Left ventricle myocardium inferior (tissue), 1 donor: ENCODE measurements around the gene GPRC5C. TPM values are rescaled to one million over a fixed set of nuclear protein-coding genes. Genes with fewer than 3 reads are reported as not detected.

ENCODE experiments used
- DNase-seq: peaks from one replicate; pipeline ENCODE4 v3.0.0-alpha.2; 2020
- H3K27ac ChIP-seq: fragments of 200-600 bp; replicated peaks from 2 replicates; pipeline ENCODE4 v1.8.0; 2021
- H3K27me3 ChIP-seq: fragments of 200-600 bp; 2 replicates; pipeline ENCODE4 v1.8.0; 2021; ENCODE audit warnings: low read depth
- H3K36me3 ChIP-seq: fragments of 200-600 bp; 2 replicates; pipeline ENCODE4 v1.8.0; 2021
- H3K4me1 ChIP-seq: fragments of 200-600 bp; 2 replicates; pipeline ENCODE4 v1.8.0; 2021
- H3K4me3 ChIP-seq: fragments of 200-600 bp; 2 replicates; pipeline ENCODE4 v1.8.0; 2021; ENCODE audit warnings: mild to moderate bottlenecking, moderate library complexity
- H3K9me3 ChIP-seq: fragments of 200-600 bp; replicated peaks from 2 replicates; pipeline ENCODE4 v1.8.0; 2021
- intact Hi-C: fragments of 100-400 bp; cut with micrococcal nuclease; formaldehyde crosslinking; loops from one replicate; pipeline ENCODE4 v1.11.0; 2022
- total RNA-seq: library from RNA; stranded (reverse); fragmentation: NEBNext Ultra II Directional; extraction: Animal tissue kit (Norgen Biotek cat#: 25700); gene quantifications from one replicate; pipeline ENCODE4 v1.2.1, GENCODE V29; 2021
- TF ChIP-seq, protein P1 (sequence below): fragments of 200-600 bp; IDR thresholded peaks from 2 replicates; pipeline ENCODE4 v1.8.0; 2021; ENCODE audit warnings: antibody characterized with exemption, mild to moderate bottlenecking, borderline replicate concordance
- donor health status: DM: no; HTN: yes; CAD: no; lungs with severe emphysema.

Gene GPRC5C
- total RNA-seq, 1 donor from 2014 or later: 32.0 TPM

DNA sequence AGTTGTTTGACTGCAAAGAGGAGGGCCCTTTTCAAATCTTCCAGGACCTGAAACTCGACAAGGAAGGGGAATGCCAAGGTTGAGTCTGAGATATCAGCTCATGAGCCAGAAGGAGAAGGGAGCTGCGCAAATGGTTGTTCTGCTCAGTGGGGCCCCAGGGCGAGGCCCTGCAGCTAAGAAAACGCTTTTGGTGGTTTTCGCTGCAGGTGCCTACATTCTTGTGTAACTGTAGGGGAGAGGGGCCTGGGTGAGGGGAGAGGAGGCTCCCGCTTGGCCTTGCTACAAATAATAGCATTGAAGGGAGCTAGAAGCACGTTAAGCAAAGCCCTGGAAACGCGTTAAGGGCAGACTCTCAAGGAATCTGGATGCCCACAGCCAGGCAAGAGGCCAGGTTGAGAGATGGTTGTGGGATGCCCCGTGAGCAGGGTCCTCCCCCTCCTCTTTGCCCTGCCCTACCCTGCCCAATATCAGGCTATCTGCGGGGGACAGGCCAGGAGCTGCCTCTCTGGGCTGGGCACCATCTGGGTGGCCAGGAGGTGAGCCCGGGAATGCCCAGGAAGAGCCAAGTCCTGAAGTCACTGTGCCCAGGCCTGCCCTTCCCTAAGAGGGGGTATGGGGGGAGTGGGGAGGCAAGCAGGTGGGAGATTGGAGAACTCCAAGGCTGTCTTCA lies 42.7 kb upstream of the GPRC5C start:
- Histone ChIP-seq H3K4me1 (peaks cover 21% of the 10 kb centered on the region), H3K36me3 (no peaks in the 10 kb centered on the region), H3K27me3 (no peaks in the 10 kb centered on the region), H3K4me3 (no peak overlapping the region), H3K9me3 (no peaks in the 10 kb centered on the region), H3K27ac (no peak overlapping the region)
- TF ChIP-seq, protein P1, sequence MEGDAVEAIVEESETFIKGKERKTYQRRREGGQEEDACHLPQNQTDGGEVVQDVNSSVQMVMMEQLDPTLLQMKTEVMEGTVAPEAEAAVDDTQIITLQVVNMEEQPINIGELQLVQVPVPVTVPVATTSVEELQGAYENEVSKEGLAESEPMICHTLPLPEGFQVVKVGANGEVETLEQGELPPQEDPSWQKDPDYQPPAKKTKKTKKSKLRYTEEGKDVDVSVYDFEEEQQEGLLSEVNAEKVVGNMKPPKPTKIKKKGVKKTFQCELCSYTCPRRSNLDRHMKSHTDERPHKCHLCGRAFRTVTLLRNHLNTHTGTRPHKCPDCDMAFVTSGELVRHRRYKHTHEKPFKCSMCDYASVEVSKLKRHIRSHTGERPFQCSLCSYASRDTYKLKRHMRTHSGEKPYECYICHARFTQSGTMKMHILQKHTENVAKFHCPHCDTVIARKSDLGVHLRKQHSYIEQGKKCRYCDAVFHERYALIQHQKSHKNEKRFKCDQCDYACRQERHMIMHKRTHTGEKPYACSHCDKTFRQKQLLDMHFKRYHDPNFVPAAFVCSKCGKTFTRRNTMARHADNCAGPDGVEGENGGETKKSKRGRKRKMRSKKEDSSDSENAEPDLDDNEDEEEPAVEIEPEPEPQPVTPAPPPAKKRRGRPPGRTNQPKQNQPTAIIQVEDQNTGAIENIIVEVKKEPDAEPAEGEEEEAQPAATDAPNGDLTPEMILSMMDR: no peak
- intact Hi-C loops: no loop called here
- no peak for DNase-seq

DNA sequence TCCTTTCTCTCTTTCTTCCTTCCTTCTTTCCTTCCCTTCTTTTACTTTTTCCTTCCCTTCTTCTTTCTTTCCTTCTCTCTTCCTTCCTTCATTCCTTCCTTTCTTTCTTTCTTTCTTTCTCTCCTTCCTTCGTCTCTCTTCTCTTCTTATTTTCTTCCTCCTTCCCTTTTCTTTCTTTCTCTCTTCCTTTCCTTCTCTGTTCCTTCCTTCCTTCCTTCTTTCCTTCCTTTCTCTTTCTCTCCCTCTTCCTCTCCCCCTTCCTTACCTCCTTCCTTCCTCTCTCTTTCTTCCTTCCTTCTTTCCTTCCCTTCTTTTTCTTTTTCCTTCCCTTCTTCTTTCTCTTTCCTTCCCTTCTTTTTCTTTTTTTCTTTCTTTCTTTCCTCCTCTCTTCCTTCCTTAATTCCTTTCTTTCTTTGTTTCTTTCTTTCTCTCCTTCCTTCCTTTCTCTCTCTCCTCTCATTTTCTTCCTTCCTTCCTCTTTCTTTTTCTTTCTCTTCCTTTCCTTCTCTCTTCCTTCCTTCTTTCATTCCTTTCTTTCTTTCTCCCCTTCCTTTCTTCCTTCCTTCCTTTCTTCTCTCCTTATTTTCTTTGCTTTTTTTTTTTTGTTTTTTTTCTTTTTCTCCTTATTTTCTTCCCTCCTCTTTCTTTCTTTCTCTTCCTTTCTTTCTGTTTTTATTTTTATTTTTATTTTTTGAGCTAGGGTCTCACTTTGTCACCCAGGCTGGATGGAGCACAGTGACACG lies 41.8 kb upstream of the GPRC5C start:
- intact Hi-C loops: no loop called here
- H3K27ac ChIP-seq: no peak overlapping the region
- peaks cover 24% of the 10 kb centered on the region for H3K4me1 ChIP-seq

GRCh38 chr17:74390680-74391653 lies 40.9 kb upstream of the GPRC5C start:
- H3K27me3 ChIP-seq: no peaks in the 10 kb centered on the region
- intact Hi-C loops: no loop called here
- H3K36me3 ChIP-seq: no peaks in the 10 kb centered on the region
- no peak for DNase-seq
- H3K9me3 ChIP-seq: no peaks in the 10 kb centered on the region
- no peak overlapping the region for H3K27ac ChIP-seq
- H3K4me1 ChIP-seq: peaks cover 21% of the 10 kb centered on the region
- TF ChIP-seq, protein P1: no peak
- no peak overlapping the region for H3K4me3 ChIP-seq

More for the DNA sequence above, 41.8 kb upstream of the GPRC5C start:
- no peak for DNase-seq
- Histone ChIP-seq H3K4me3 (no peak overlapping the region), H3K27me3 (no peaks in the 10 kb centered on the region), H3K36me3 (no peaks in the 10 kb centered on the region), H3K9me3 (no peaks in the 10 kb centered on the region)
- TF ChIP-seq, protein P1: no peak

- no peak overlapping the region for H3K4me3 ChIP-seq
- H3K9me3 ChIP-seq: no peaks in the 10 kb centered on the region
- H3K36me3 ChIP-seq: no peaks in the 10 kb centered on the region
- peaks cover 13% of the 10 kb centered on the region for H3K4me1 ChIP-seq
- H3K27ac ChIP-seq: no peak overlapping the region
- intact Hi-C loops: no loop called here
- DNase-seq: no peak
- TF ChIP-seq, protein P1: no peak
- H3K27me3 ChIP-seq: no peaks in the 10 kb centered on the region
Measured at GRCh38 chr17:74391771-74392170, 40.1 kb upstream of the GPRC5C start.

GRCh38 chr17:74392848-74393247 lies 39.0 kb upstream of the GPRC5C start:
- H3K27ac ChIP-seq: no peak overlapping the region

More at GRCh38 chr17:74392848-74393247, 39.0 kb upstream of the GPRC5C start:
- Histone ChIP-seq H3K9me3 (no peaks in the 10 kb centered on the region), H3K4me1 (peaks cover 7% of the 10 kb centered on the region), H3K27me3 (no peaks in the 10 kb centered on the region), H3K4me3 (no peak overlapping the region), H3K36me3 (no peaks in the 10 kb centered on the region)
- TF ChIP-seq, protein P1: no peak
- no peak for DNase-seq
- intact Hi-C loops: no loop called here
